ENCODE measurements around the gene TSPAN13.
"Not testable (repeated sequence)": the region's sequence is repeated elsewhere in the genome, so short reads cannot be mapped to it uniquely, and the experiment has no call there.

The TSPAN13 gene

GRCh38 chr7:16764942-16765341 is 11.4 kb downstream of the TSPAN13 start:
- H3K27ac ChIP-seq (ENCODE audit: low read depth, low read length), result no peak overlapping the region
- no peak overlapping the region for H2BK12ac ChIP-seq (ENCODE audit: low read length)
- H3K9ac ChIP-seq (ENCODE audit: low read length), result no peak overlapping the region
- H3K4me2 ChIP-seq (ENCODE audit: low read length), result no peak overlapping the region
- no CpG with 5 or more reads among the region's 3 CpGs for WGBS (ENCODE audit: extremely low coverage, insufficient coverage, insufficient read length)
- H3K4me3 ChIP-seq (ENCODE audit: low read depth, low read length), result no peak overlapping the region
- H3K18ac ChIP-seq (ENCODE audit: low read length), result no peak overlapping the region
- no peaks in the 10 kb centered on the region for H3K79me1 ChIP-seq (ENCODE audit: low read length)
- no peak overlapping the region for H3K14ac ChIP-seq (ENCODE audit: low read length)
- H2AK5ac ChIP-seq (ENCODE audit: low read length), result no peak overlapping the region
- no peak overlapping the region for H4K91ac ChIP-seq (ENCODE audit: low read depth, low read length)
- DNase-seq, result no peak
- no peaks in the 10 kb centered on the region for H3K27me3 ChIP-seq (ENCODE audit: insufficient read depth, low read length)
- H2AFZ ChIP-seq (ENCODE audit: insufficient read depth, low read length, poor library complexity), result no peak overlapping the region
- H3K9me3 ChIP-seq (ENCODE audit: insufficient read depth, low read depth, low read length), result no peaks in the 10 kb centered on the region
- H4K12ac ChIP-seq (ENCODE audit: low read depth, low read length), result no peak overlapping the region
- H3K36me3 ChIP-seq (ENCODE audit: control insufficient read depth in 1 of 2, insufficient read depth in 2 of 2, low read length in 2 of 2), result no peaks in the 10 kb centered on the region
- H3K79me2 ChIP-seq (ENCODE audit: control insufficient read depth, insufficient read depth, low read length, poor library complexity), result no peaks in the 10 kb centered on the region
- H2BK120ac ChIP-seq (ENCODE audit: insufficient read depth, low read length, poor library complexity), result no peak overlapping the region
- H2BK5ac ChIP-seq (ENCODE audit: low read depth, low read length, poor library complexity), result no peak overlapping the region
- no peak overlapping the region for H3K23ac ChIP-seq (ENCODE audit: low read length)
- H4K8ac ChIP-seq (ENCODE audit: low read depth, low read length), result no peak overlapping the region
- H3K4ac ChIP-seq (ENCODE audit: low read depth, low read length), result no peak overlapping the region
- no peaks in the 10 kb centered on the region for H3K4me1 ChIP-seq (ENCODE audit: control insufficient read depth in 1 of 2, insufficient read depth in 2 of 2, low read length in 2 of 2)

- H4K91ac ChIP-seq (ENCODE audit: low read depth, low read length), result no peak overlapping the region
- H3K4ac ChIP-seq (ENCODE audit: low read depth, low read length), result no peak overlapping the region
- no peak overlapping the region for H3K14ac ChIP-seq (ENCODE audit: low read length)
- no peak overlapping the region for H3K27ac ChIP-seq (ENCODE audit: low read depth, low read length)
- no peak overlapping the region for H3K4me3 ChIP-seq (ENCODE audit: low read depth, low read length)
- no peaks in the 10 kb centered on the region for H3K79me2 ChIP-seq (ENCODE audit: control insufficient read depth, insufficient read depth, low read length, poor library complexity)
- no peak for DNase-seq
- H2AFZ ChIP-seq (ENCODE audit: insufficient read depth, low read length, poor library complexity), result no peak overlapping the region
- H3K9ac ChIP-seq (ENCODE audit: low read length), result no peak overlapping the region
- no peak overlapping the region for H2AK5ac ChIP-seq (ENCODE audit: low read length)
- H3K18ac ChIP-seq (ENCODE audit: low read length), result no peak overlapping the region
- H2BK120ac ChIP-seq (ENCODE audit: insufficient read depth, low read length, poor library complexity), result no peak overlapping the region
- no peaks in the 10 kb centered on the region for H3K27me3 ChIP-seq (ENCODE audit: insufficient read depth, low read length)
- H4K12ac ChIP-seq (ENCODE audit: low read depth, low read length), result peak overlapping the region; percentile 14
- H3K79me1 ChIP-seq (ENCODE audit: low read length), result no peaks in the 10 kb centered on the region
- H2BK12ac ChIP-seq (ENCODE audit: low read length), result no peak overlapping the region
- no peaks in the 10 kb centered on the region for H3K9me3 ChIP-seq (ENCODE audit: insufficient read depth, low read depth, low read length)
- H2BK5ac ChIP-seq (ENCODE audit: low read depth, low read length, poor library complexity), result no peak overlapping the region
- no peak overlapping the region for H3K23ac ChIP-seq (ENCODE audit: low read length)
- WGBS (ENCODE audit: extremely low coverage, insufficient coverage, insufficient read length), result no CpG with 5 or more reads among the region's 2 CpGs
- no peaks in the 10 kb centered on the region for H3K4me1 ChIP-seq (ENCODE audit: control insufficient read depth in 1 of 2, insufficient read depth in 2 of 2, low read length in 2 of 2)
- H3K36me3 ChIP-seq (ENCODE audit: control insufficient read depth in 1 of 2, insufficient read depth in 2 of 2, low read length in 2 of 2), result no peaks in the 10 kb centered on the region
- H4K8ac ChIP-seq (ENCODE audit: low read depth, low read length), result no peak overlapping the region
- H3K4me2 ChIP-seq (ENCODE audit: low read length), result no peak overlapping the region
These were observed 11.9 kb downstream of the TSPAN13 start for GRCh38 chr7:16765436-16765859.

- not testable (repeated sequence) for H4K12ac ChIP-seq (ENCODE audit: low read depth, low read length); H4K8ac ChIP-seq (ENCODE audit: low read depth, low read length); H3K14ac ChIP-seq (ENCODE audit: low read length); H4K91ac ChIP-seq (ENCODE audit: low read depth, low read length); H3K4me1 ChIP-seq (ENCODE audit: control insufficient read depth in 1 of 2, insufficient read depth in 2 of 2, low read length in 2 of 2); DNase-seq; H3K27me3 ChIP-seq (ENCODE audit: insufficient read depth, low read length); H3K4ac ChIP-seq (ENCODE audit: low read depth, low read length); H3K9me3 ChIP-seq (ENCODE audit: insufficient read depth, low read depth, low read length); H3K4me3 ChIP-seq (ENCODE audit: low read depth, low read length); H2BK120ac ChIP-seq (ENCODE audit: insufficient read depth, low read length, poor library complexity); H3K4me2 ChIP-seq (ENCODE audit: low read length); H3K79me2 ChIP-seq (ENCODE audit: control insufficient read depth, insufficient read depth, low read length, poor library complexity); H3K36me3 ChIP-seq (ENCODE audit: control insufficient read depth in 1 of 2, insufficient read depth in 2 of 2, low read length in 2 of 2); H3K18ac ChIP-seq (ENCODE audit: low read length); H3K23ac ChIP-seq (ENCODE audit: low read length); H2AFZ ChIP-seq (ENCODE audit: insufficient read depth, low read length, poor library complexity); H3K79me1 ChIP-seq (ENCODE audit: low read length); H3K27ac ChIP-seq (ENCODE audit: low read depth, low read length); H2BK5ac ChIP-seq (ENCODE audit: low read depth, low read length, poor library complexity); H2BK12ac ChIP-seq (ENCODE audit: low read length); H3K9ac ChIP-seq (ENCODE audit: low read length); H2AK5ac ChIP-seq (ENCODE audit: low read length)
- no CpG with 5 or more reads among the region's 3 CpGs for WGBS (ENCODE audit: extremely low coverage, insufficient coverage, insufficient read length)
These were observed 16.4 kb downstream of the TSPAN13 start for GRCh38 chr7:16769994-16770393.

GRCh38 chr7:16770657-16771329 is 17.2 kb downstream of the TSPAN13 start:
- Histone ChIP-seq H3K9ac (ENCODE audit: low read length) (no peak overlapping the region), H3K4ac (ENCODE audit: low read depth, low read length) (no peak overlapping the region), H3K36me3 (ENCODE audit: control insufficient read depth in 1 of 2, insufficient read depth in 2 of 2, low read length in 2 of 2) (no peaks in the 10 kb centered on the region), H3K79me2 (ENCODE audit: control insufficient read depth, insufficient read depth, low read length, poor library complexity) (no peaks in the 10 kb centered on the region), H3K4me2 (ENCODE audit: low read length) (no peak overlapping the region), H3K27ac (ENCODE audit: low read depth, low read length) (no peak overlapping the region), H3K14ac (ENCODE audit: low read length) (no peak overlapping the region), H2BK12ac (ENCODE audit: low read length) (no peak overlapping the region), H2BK5ac (ENCODE audit: low read depth, low read length, poor library complexity) (no peak overlapping the region), H3K9me3 (ENCODE audit: insufficient read depth, low read depth, low read length) (no peaks in the 10 kb centered on the region), H3K23ac (ENCODE audit: low read length) (no peak overlapping the region), H3K4me3 (ENCODE audit: low read depth, low read length) (no peak overlapping the region), H3K4me1 (ENCODE audit: control insufficient read depth in 1 of 2, insufficient read depth in 2 of 2, low read length in 2 of 2) (peaks cover 0 to 2% of the 10 kb centered on the region in 2 experiments), H3K18ac (ENCODE audit: low read length) (no peak overlapping the region), H2AFZ (ENCODE audit: insufficient read depth, low read length, poor library complexity) (no peak overlapping the region), H3K27me3 (ENCODE audit: insufficient read depth, low read length) (no peaks in the 10 kb centered on the region), H2BK120ac (ENCODE audit: insufficient read depth, low read length, poor library complexity) (no peak overlapping the region), H4K12ac (ENCODE audit: low read depth, low read length) (no peak overlapping the region), H2AK5ac (ENCODE audit: low read length) (no peak overlapping the region), H4K91ac (ENCODE audit: low read depth, low read length) (no peak overlapping the region), H4K8ac (ENCODE audit: low read depth, low read length) (no peak overlapping the region), H3K79me1 (ENCODE audit: low read length) (no peaks in the 10 kb centered on the region)
- DNase-seq, result no peak
- WGBS (ENCODE audit: extremely low coverage, insufficient coverage, insufficient read length), result no CpG with 5 or more reads among the region's 6 CpGs

Data from trophoblast cell (in vitro differentiated cells and primary cell).